Activated gamma-delta T cell treated with Interleukin-2 at 50 U/mL for 16 hours (primary cell): ENCODE results near the gene IMMP2L.

Experiments
- DNase-seq: peaks from one replicate; pipeline ENCODE4 v3.0.0-alpha.2; 2020

Gene IMMP2L

GRCh38 chr7:111556977-111557376 is 5.3 kb downstream of the IMMP2L start:
- no peak for DNase-seq

GRCh38 chr7:111554086-111554485 is 8.2 kb downstream of the IMMP2L start:
- DNase-seq, result no peak

GRCh38 chr7:111541067-111541466 is 21.2 kb downstream of the IMMP2L start:
- DNase-seq, result no peak

GRCh38 chr7:111540199-111540815 is 22.0 kb downstream of the IMMP2L start:
- no peak for DNase-seq

- DNase-seq, result no peak
Measured at GRCh38 chr7:111537134-111537533, 25.2 kb downstream of the IMMP2L start.

GRCh38 chr7:111535142-111535870 is 27.0 kb downstream of the IMMP2L start:
- DNase-seq, result no peak

GRCh38 chr7:111532625-111533024 is 29.7 kb downstream of the IMMP2L start:
- no peak for DNase-seq

GRCh38 chr7:111531993-111532392 is 30.3 kb downstream of the IMMP2L start:
- no peak for DNase-seq

- DNase-seq, result no peak
Measured at GRCh38 chr7:111530356-111530668, 32.0 kb downstream of the IMMP2L start.

- DNase-seq, result no peak
Measured at GRCh38 chr7:111529507-111530355, 32.6 kb downstream of the IMMP2L start.

GRCh38 chr7:111528331-111528730 is 34.0 kb downstream of the IMMP2L start:
- no peak for DNase-seq

GRCh38 chr7:111527545-111527944 is 34.7 kb downstream of the IMMP2L start:
- DNase-seq, result no peak

GRCh38 chr7:111525100-111525499 is 37.2 kb downstream of the IMMP2L start:
- DNase-seq, result no peak

- DNase-seq, result no peak
Measured at GRCh38 chr7:111521660-111522059, 40.6 kb downstream of the IMMP2L start.

- DNase-seq, result no peak
Measured at GRCh38 chr7:111518264-111518663, 44.0 kb downstream of the IMMP2L start.

- DNase-seq, result no peak
Measured at GRCh38 chr7:111517549-111517951, 44.7 kb downstream of the IMMP2L start.

GRCh38 chr7:111516612-111517011 is 45.7 kb downstream of the IMMP2L start:
- no peak for DNase-seq

GRCh38 chr7:111513566-111513965 is 48.7 kb downstream of the IMMP2L start:
- no peak for DNase-seq

- no peak for DNase-seq
Measured at GRCh38 chr7:111511845-111512244, 50.4 kb downstream of the IMMP2L start.

GRCh38 chr7:111510584-111511378 is 51.5 kb downstream of the IMMP2L start:
- no peak for DNase-seq

GRCh38 chr7:111510062-111510461 is 52.2 kb downstream of the IMMP2L start:
- DNase-seq, result no peak

GRCh38 chr7:111509288-111509687 is 53.0 kb downstream of the IMMP2L start:
- no peak for DNase-seq

- DNase-seq, result no peak
Measured at GRCh38 chr7:111508387-111508786, 53.9 kb downstream of the IMMP2L start.
